ENCODE results near the gene NFKB2.

Gene NFKB2

GRCh38 chr10:102411341-102412255 is 16.1 kb downstream of the NFKB2 start:
- TF ChIP-seq SIN3A (IDR thresholded peaks at IDR 0.05; ENCODE audit: borderline replicate concordance, insufficient read depth, low read length) (no peak), POLR2AphosphoS5 (IDR thresholded peaks at IDR 0.05; ENCODE audit: low read depth, low read length) (no peak), REST (IDR thresholded peaks at IDR 0.05; ENCODE audit: insufficient read depth in 1 of 2, low read depth in 2 of 2, low read length in 2 of 2) (no peak), TAF1 (IDR thresholded peaks at IDR 0.05; ENCODE audit: borderline replicate concordance, insufficient read depth, low read length) (no peak), FOXP2 (optimal IDR thresholded peaks at IDR 0.05; ENCODE audit: borderline replicate concordance, extremely low read depth, extremely low read length, insufficient read depth) (no peak)

DNA sequence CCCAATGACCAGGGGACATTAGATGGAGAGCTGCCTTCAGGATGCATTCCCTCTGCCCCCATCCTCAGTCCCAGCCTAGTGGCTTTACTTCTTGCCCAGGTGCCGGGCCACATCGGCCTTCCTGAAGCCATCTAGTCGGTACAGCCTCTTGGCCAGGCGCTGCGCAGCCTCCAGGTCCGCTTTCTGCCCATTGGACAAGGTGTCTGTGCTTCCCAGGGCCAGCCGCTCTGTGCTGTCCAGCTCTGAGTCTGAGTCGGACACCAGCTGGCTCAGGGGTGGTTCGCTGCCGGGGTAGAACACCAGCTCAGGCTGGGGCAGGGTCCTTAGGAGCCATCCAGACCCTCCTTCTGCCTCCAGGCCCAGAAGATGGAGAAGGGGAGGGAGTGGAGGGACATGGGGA is 16.8 kb downstream of the NFKB2 start:
- TF ChIP-seq POLR2AphosphoS5 (IDR thresholded peaks at IDR 0.05; ENCODE audit: low read depth, low read length) (no peak), REST (IDR thresholded peaks at IDR 0.05; ENCODE audit: insufficient read depth in 1 of 2, low read depth in 2 of 2, low read length in 2 of 2) (no peak), FOXP2 (optimal IDR thresholded peaks at IDR 0.05; ENCODE audit: borderline replicate concordance, extremely low read depth, extremely low read length, insufficient read depth) (no peak), TAF1 (IDR thresholded peaks at IDR 0.05; ENCODE audit: borderline replicate concordance, insufficient read depth, low read length) (no peak), SIN3A (IDR thresholded peaks at IDR 0.05; ENCODE audit: borderline replicate concordance, insufficient read depth, low read length) (no peak)

- no peak for TF ChIP-seq SIN3A (IDR thresholded peaks at IDR 0.05; ENCODE audit: borderline replicate concordance, insufficient read depth, low read length)
- no peak for TF ChIP-seq TAF1 (IDR thresholded peaks at IDR 0.05; ENCODE audit: borderline replicate concordance, insufficient read depth, low read length)
- TF ChIP-seq REST (IDR thresholded peaks at IDR 0.05; ENCODE audit: insufficient read depth in 1 of 2, low read depth in 2 of 2, low read length in 2 of 2), result no peak
- TF ChIP-seq FOXP2 (optimal IDR thresholded peaks at IDR 0.05; ENCODE audit: borderline replicate concordance, extremely low read depth, extremely low read length, insufficient read depth), result no peak
- no peak for TF ChIP-seq POLR2AphosphoS5 (IDR thresholded peaks at IDR 0.05; ENCODE audit: low read depth, low read length)
Observed at GRCh38 chr10:102413053-102413705, 17.7 kb downstream of the NFKB2 start.

GRCh38 chr10:102413806-102414561 is 18.5 kb downstream of the NFKB2 start:
- TF ChIP-seq POLR2AphosphoS5 (IDR thresholded peaks at IDR 0.05; ENCODE audit: low read depth, low read length) (no peak), FOXP2 (optimal IDR thresholded peaks at IDR 0.05; ENCODE audit: borderline replicate concordance, extremely low read depth, extremely low read length, insufficient read depth) (no peak), REST (IDR thresholded peaks at IDR 0.05; ENCODE audit: insufficient read depth in 1 of 2, low read depth in 2 of 2, low read length in 2 of 2) (no peak), SIN3A (IDR thresholded peaks at IDR 0.05; ENCODE audit: borderline replicate concordance, insufficient read depth, low read length) (no peak), TAF1 (IDR thresholded peaks at IDR 0.05; ENCODE audit: borderline replicate concordance, insufficient read depth, low read length) (no peak)
